GM12878 (cell line): ENCODE data around the gene C9orf153.

Experiments used
- BHLHE40 ChIP-seq, 2 experiments: fragments of 450-650 bp in 1 of 2; IDR thresholded peaks; 2 replicates each; pipeline ENCODE4 v1.6.1; 2011 to 2017; ENCODE audit warnings: low read depth in 2 of 2, borderline replicate concordance in 1 of 2, improper control_type of control experiment in 1 of 2, low read length in 1 of 2, mild to moderate bottlenecking in 1 of 2
- FOXK2 ChIP-seq: fragments of 450-650 bp; IDR thresholded peaks from 2 replicates; pipeline ENCODE4 v1.6.1; 2017; ENCODE audit warnings: mild to moderate bottlenecking, moderate library complexity
- MXI1 ChIP-seq: fragments of 150-350 bp; IDR thresholded peaks from 2 replicates; pipeline ENCODE4 v1.6.1; 2011; ENCODE audit warnings: low read depth, mild to moderate bottlenecking, inconsistent platforms, low read length, improper control_type of control experiment
- POLR2A ChIP-seq: IDR thresholded peaks from 2 replicates; pipeline ENCODE4 v1.6.1; 2011; ENCODE audit warnings: low read depth, mild to moderate bottlenecking, low read length
- POLR2AphosphoS5 ChIP-seq: IDR thresholded peaks from 2 replicates; pipeline ENCODE4 v1.6.1; 2011; ENCODE audit warnings: mild to moderate bottlenecking, low read length, inconsistent platforms
- RCOR1 ChIP-seq: conservative IDR thresholded peaks from 2 replicates; pipeline ENCODE4 v1.6.1; 2012; ENCODE audit warnings: low read depth, low read length, improper control_type of control experiment
- SREBF1 ChIP-seq: IDR thresholded peaks from 2 replicates; pipeline ENCODE4 v1.6.1; 2012; ENCODE audit warnings: mild to moderate bottlenecking, low read length
- TAF1 ChIP-seq: IDR thresholded peaks from 2 replicates; pipeline ENCODE4 v1.6.1; 2011; ENCODE audit warnings: mild to moderate bottlenecking, low read depth, low read length, borderline replicate concordance
- TCF12 ChIP-seq: IDR thresholded peaks from 2 replicates; pipeline ENCODE4 v1.6.1; 2011; ENCODE audit warnings: low read depth, mild to moderate bottlenecking, low read length
- TCF3 ChIP-seq: IDR thresholded peaks from 2 replicates; pipeline ENCODE4 v1.6.1; 2012; ENCODE audit warnings: low read depth, mild to moderate bottlenecking, low read length, borderline replicate concordance; ENCODE audit not compliant: insufficient read depth
- TF ChIP-seq, protein P1 (sequence below), 3 experiments: IDR thresholded peaks in 2 of 3; conservative IDR thresholded peaks in 1 of 3; 2 replicates each; pipeline ENCODE4 v1.5.1; 2011; ENCODE audit warnings: low read depth in 3 of 3, low read length in 3 of 3, mild to moderate bottlenecking in 3 of 3, control low read depth in 2 of 3, moderate library complexity in 2 of 3, inconsistent platforms in 1 of 3, mixed read lengths in 1 of 3; ENCODE audit not compliant: control insufficient read depth in 2 of 3, insufficient read depth in 1 of 3; ENCODE audit errors: extremely low read depth in 1 of 3
- TF ChIP-seq, protein P2 (sequence below): fragments of 150-350 bp; IDR thresholded peaks from 2 replicates; pipeline ENCODE4 v1.6.1; 2016; ENCODE audit warnings: low read depth, low read length
- TF ChIP-seq, protein P3 (sequence below): IDR thresholded peaks from 2 replicates; pipeline ENCODE4 v1.6.1; 2012; ENCODE audit warnings: low read length, inconsistent platforms
- TF ChIP-seq, protein P4 (sequence below): IDR thresholded peaks from 2 replicates; pipeline ENCODE4 v1.6.1; 2012; ENCODE audit warnings: low read depth, low read length, improper control_type of control experiment

DNA sequence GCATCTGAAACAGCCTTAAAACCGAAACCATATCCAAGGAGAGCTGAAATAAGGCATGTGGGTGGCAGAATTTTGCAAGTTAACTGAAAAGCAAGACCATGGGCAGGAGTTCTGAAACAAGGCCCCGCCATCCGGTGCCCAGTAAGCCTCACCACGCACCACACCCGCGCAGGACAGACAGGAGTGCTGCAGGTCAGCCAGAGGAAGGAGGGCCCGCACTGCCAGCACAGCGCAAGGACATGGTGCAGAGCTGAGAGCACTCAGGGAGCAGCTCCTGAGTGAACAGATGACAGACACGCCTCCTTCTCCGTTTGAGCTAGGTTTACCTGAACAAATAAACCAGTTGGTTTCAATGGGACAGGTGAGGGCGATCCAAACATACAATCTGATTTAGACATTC, 39.4 kb upstream of the C9orf153 start:
- TF ChIP-seq MXI1, result no peak
- TF ChIP-seq RCOR1, result no peak
- TF ChIP-seq TAF1, result no peak
- TF ChIP-seq, protein P1, sequence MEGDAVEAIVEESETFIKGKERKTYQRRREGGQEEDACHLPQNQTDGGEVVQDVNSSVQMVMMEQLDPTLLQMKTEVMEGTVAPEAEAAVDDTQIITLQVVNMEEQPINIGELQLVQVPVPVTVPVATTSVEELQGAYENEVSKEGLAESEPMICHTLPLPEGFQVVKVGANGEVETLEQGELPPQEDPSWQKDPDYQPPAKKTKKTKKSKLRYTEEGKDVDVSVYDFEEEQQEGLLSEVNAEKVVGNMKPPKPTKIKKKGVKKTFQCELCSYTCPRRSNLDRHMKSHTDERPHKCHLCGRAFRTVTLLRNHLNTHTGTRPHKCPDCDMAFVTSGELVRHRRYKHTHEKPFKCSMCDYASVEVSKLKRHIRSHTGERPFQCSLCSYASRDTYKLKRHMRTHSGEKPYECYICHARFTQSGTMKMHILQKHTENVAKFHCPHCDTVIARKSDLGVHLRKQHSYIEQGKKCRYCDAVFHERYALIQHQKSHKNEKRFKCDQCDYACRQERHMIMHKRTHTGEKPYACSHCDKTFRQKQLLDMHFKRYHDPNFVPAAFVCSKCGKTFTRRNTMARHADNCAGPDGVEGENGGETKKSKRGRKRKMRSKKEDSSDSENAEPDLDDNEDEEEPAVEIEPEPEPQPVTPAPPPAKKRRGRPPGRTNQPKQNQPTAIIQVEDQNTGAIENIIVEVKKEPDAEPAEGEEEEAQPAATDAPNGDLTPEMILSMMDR (IDR thresholded peaks at IDR 0.05 in 2 of 3, conservative IDR thresholded peaks at IDR 0.05 in 1 of 3; ENCODE audit: control insufficient read depth in 2 of 3, extremely low read depth in 1 of 3, insufficient read depth in 1 of 3, low read depth in 3 of 3, low read length in 3 of 3), result no peak
- TF ChIP-seq POLR2AphosphoS5, result no peak
- TF ChIP-seq TCF3, result no peak
- no peak for TF ChIP-seq POLR2A
- TF ChIP-seq, protein P2, sequence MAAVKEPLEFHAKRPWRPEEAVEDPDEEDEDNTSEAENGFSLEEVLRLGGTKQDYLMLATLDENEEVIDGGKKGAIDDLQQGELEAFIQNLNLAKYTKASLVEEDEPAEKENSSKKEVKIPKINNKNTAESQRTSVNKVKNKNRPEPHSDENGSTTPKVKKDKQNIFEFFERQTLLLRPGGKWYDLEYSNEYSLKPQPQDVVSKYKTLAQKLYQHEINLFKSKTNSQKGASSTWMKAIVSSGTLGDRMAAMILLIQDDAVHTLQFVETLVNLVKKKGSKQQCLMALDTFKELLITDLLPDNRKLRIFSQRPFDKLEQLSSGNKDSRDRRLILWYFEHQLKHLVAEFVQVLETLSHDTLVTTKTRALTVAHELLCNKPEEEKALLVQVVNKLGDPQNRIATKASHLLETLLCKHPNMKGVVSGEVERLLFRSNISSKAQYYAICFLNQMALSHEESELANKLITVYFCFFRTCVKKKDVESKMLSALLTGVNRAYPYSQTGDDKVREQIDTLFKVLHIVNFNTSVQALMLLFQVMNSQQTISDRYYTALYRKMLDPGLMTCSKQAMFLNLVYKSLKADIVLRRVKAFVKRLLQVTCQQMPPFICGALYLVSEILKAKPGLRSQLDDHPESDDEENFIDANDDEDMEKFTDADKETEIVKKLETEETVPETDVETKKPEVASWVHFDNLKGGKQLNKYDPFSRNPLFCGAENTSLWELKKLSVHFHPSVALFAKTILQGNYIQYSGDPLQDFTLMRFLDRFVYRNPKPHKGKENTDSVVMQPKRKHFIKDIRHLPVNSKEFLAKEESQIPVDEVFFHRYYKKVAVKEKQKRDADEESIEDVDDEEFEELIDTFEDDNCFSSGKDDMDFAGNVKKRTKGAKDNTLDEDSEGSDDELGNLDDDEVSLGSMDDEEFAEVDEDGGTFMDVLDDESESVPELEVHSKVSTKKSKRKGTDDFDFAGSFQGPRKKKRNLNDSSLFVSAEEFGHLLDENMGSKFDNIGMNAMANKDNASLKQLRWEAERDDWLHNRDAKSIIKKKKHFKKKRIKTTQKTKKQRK, result no peak
- TF ChIP-seq TCF12, result no peak
- no peak for TF ChIP-seq BHLHE40 (IDR thresholded peaks at IDR 0.05; ENCODE audit: borderline replicate concordance in 1 of 2, low read depth in 2 of 2, low read length in 1 of 2)
- TF ChIP-seq, protein P3, sequence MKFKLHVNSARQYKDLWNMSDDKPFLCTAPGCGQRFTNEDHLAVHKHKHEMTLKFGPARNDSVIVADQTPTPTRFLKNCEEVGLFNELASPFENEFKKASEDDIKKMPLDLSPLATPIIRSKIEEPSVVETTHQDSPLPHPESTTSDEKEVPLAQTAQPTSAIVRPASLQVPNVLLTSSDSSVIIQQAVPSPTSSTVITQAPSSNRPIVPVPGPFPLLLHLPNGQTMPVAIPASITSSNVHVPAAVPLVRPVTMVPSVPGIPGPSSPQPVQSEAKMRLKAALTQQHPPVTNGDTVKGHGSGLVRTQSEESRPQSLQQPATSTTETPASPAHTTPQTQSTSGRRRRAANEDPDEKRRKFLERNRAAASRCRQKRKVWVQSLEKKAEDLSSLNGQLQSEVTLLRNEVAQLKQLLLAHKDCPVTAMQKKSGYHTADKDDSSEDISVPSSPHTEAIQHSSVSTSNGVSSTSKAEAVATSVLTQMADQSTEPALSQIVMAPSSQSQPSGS, result no peak
- no peak for TF ChIP-seq SREBF1
- TF ChIP-seq FOXK2, result no peak
- TF ChIP-seq, protein P4, sequence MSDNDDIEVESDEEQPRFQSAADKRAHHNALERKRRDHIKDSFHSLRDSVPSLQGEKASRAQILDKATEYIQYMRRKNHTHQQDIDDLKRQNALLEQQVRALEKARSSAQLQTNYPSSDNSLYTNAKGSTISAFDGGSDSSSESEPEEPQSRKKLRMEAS, result no peak
